ENCODE results near the gene ARHGAP28.

ARHGAP28 gene

DNA sequence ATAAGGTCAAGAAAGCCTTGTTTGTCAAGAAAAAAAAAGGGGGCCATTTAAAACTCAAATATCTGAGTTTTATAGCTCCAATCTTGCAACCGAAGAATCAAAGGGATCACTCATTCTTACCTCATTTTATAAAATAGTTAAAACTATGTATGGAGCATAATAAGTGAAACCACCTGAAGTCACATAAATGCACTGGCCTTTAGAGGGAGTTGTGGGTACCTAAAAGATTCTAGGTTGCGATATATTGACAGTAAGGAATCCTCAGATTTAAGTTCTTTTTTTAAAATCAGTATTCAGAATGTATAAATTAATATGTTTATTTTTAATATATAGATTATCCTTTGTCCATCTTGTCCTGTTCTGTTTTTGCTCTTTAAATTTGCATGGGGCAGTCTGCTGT lies 3.4 kb downstream of the ARHGAP28 start:
- in situ Hi-C loops (cut with MboI; ENCODE audit: low sequenced_read_pairs), result no loop called here

DNA sequence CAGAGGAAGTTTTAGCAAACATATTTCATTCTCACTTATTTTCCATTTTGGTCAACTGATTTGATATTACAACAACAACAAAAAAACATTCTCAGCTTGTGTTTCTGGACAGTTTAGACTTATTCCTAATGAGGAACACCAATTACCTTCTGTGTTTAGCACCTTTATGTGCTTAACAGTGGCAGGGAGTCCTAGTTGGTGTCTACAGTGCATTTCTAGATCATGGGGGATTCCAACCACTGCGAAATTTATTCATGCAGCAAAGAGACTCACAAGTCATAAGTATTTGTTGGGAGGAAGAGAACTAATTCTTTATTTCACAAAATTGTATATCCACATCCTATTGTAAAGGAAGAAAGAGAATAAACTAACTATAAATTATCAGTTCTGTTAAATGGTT lies 4.2 kb downstream of the ARHGAP28 start:
- in situ Hi-C loops (cut with MboI; ENCODE audit: low sequenced_read_pairs), result no loop called here

DNA sequence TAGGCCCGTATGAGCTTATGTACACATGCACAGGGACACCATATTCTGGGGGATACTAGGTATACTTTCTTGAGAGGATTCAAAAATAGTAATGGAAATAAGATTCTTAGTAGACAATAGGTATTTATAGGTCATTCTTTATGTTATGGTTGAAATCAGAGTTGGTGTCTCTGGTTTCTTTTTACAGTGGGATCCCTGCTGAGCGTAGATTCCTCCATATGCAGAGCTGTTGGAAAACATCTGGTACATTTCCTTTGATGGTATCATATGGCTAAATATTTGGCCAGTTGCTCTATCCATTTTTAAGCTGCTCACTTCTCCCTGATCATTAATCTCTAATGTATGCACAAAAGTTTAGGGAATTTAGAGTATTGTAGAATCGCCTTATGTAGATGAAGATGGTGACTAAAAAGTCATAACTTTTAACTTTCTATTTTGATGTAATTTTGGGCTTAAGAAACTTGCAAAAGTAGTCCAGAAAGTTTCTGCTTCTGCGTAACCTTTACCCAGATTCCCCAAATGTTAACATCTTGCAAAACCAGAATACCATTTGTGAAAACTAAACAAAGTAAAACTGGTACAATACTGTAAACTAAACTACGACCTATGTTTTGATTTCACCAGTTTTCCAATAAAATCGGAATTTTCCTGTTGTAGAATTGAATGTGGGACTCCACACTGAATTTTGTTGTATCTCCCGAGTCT lies 5.4 kb downstream of the ARHGAP28 start:
- in situ Hi-C loops (cut with MboI; ENCODE audit: low sequenced_read_pairs), result no loop called here

DNA sequence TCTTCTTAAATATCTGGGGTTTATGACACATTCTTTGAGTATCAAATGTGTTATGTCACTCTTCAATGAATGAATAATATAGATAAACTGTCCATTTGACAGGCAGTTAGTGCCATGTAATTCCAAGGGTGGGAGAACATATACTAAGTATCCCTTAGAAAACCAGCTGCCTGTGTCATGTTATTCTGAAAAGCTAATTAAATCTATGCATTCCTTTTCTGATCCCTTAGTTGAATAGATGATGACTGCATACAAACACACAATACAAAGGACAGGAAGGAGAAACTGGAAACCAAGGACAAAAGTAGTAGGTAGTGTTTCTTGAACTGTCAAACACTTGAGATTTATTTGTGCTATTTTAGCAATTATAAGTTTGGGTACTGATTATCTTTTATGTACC lies 8.3 kb downstream of the ARHGAP28 start:
- in situ Hi-C loops (cut with MboI; ENCODE audit: low sequenced_read_pairs), result no loop called here

DNA sequence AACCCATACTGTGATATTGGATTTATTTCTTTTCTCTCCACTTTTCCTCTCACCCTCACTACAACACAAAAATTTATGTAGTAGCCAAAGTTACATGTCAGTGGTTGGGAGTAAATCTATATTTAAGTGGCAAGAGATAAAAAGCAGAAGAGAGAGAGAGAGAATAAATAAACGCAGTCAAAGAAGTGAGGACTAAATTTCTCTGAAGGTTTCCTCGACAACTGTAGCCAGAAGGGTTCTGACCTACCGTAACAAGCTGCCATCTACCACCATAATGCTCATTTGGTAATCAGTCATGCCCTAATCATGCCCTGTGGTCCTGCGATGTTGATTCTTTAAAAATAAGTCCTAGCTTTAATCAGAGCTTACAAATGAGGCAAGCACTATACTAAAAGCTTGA lies 9.1 kb downstream of the ARHGAP28 start:
- in situ Hi-C loops (cut with MboI; ENCODE audit: low sequenced_read_pairs), result no loop called here

DNA sequence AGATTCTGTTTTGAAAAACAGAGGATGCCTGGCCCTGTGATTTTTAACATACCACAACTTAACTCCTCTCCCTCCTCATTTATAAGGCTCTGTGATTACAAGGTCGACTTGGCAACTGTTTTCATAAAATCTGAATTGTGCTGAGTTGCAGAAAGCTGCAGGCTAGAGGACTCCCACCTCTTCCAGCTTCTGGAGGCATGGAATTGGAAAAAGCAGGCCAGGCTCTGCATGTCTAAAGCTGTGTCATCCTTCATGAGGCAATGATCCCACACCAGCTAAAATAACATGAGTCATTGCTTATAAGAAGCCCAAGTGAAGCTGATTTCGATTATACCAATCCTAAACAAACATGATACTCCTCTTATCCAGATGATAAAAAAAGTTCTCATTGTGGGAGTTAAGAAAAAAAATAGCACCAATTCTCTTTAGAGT lies 11.7 kb downstream of the ARHGAP28 start:
- in situ Hi-C loops (cut with MboI; ENCODE audit: low sequenced_read_pairs), result no loop called here

DNA sequence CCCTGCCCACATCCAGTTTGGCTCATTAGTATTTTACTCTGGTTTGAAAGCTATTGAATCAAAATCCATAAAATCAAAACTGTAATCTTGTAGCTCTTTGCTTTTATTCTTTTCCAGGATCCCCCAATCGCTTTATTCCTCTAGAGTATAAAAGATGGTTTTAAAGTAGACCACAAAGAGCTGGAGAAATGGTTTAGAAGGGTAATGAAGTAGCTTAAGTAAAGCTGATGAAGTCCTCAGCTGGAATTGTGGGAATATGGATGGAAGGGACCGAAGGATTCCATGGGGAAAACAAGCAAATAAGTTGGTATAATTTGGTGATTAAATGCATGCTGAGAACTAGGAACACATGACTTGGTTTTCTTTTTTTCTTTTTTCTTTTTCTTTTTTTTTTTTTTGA lies 12.3 kb downstream of the ARHGAP28 start:
- in situ Hi-C loops (cut with MboI; ENCODE audit: low sequenced_read_pairs), result no loop called here

DNA sequence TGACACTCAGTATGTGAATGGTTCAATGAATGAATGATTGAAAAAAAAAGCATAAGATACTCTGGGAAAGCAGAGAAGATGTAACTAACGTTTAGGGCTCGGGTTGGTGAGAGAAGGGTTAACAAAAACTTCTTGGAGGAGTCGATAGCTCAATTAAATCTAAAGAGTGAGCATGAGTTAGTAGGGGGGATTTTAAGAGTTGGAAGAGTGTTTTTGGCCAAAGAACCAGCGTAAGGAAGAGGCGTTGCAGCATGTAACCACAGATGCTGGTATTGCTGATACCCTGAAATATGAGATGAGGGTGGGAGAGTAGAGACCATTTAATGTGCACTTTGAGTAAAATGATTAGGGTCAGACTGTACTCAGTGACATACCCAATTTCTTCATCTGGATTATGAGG lies 14.5 kb downstream of the ARHGAP28 start:
- in situ Hi-C loops (cut with MboI; ENCODE audit: low sequenced_read_pairs), result no loop called here

DNA sequence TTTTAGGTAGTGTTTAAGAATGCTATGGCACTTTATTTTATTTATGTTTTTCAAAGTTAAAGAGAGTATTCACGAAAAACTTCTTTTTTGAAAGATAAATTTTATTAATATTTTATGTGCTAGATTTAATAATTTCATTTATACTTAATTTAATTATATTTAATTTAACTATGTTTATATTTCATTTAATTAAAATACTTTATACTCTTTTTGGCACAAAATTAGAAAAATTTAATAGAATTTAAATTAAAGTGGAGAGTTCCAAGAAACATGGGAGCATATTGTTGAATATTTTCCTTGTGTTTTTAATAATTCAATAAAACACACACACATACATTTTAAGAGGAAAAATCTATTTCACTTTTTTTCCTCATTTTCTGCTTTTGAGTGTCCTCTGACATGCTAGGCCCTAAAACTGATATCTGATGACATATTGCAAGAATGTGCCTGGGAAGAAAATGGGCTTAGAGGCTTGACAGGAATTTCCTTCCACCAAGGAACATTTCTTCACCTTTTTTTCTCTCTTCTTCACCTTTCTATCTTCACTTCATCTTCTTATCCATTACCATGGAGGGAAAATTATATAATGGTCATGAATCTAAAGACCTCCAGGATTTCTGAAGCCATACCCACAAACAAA lies 15.4 kb downstream of the ARHGAP28 start:
- in situ Hi-C loops (cut with MboI; ENCODE audit: low sequenced_read_pairs), result no loop called here

DNA sequence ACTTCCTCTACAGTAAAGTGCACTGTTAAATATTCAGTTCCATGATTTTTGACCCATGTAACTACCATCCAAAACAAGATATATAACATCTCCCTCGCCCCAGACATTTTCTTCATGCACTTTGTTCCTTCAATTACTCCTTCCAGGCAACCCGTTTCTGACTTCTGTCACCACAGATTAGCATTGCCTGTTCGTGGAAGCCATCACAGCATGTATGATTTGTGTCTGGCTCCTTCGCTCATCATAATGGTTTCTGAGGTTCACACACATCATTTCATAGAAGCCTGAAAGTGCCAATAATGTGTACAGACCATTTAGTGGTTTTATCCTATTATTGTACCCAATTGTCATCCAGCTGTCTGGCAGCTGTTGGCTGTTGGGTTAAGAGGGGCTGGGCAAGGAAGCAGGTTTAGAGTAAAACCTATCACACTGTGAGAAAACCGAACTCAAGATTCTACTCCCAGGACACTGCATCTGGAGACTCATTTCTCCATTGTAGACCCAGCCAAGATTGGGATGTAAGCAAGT lies 16.1 kb downstream of the ARHGAP28 start:
- in situ Hi-C loops (cut with MboI; ENCODE audit: low sequenced_read_pairs), result no loop called here

DNA sequence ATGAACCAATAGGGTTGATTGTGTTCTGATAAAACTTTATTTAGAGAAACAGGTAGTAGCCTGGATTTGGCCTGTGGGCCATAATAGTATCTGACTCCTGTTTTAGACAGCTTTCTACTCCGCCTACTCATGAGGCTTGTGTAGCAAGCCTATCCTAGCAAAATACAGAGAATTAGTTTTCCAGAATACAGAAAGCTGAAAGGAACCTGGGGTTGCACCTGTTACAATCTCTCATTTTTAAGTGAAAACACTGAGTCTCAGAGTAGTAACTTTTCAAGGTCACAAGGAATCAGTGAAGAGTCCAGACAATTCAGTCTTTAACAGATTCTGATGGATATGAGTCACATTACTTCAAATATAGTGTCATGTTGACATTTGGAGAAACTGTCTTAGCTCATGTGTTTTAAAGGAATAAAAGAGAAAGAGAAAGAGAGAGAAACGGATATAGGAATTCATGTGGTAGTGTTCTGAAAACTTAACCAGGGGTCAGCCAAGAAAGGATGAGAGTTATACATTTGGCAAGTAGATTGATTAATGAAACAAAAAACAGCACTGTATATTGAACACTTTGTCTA lies 17.0 kb downstream of the ARHGAP28 start:
- in situ Hi-C loops (cut with MboI; ENCODE audit: low sequenced_read_pairs), result no loop called here

DNA sequence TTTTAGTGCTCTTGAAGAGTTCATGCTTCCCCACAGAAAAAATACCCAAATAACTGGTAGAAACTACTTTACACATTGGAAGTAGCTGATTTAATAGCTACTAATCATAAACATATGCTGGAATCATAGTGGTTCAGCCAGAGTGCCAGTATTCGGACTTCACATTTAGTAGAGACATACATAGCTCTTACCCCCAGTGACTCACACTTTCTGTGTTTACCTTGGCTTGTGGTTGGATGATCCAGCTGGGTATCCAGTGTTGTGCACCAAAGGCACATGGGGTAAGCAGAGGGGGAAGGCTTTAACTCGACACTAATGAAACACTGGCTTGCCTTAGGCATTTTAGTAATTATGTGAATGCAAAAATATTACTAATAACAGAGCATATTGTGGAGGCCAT lies 18.1 kb downstream of the ARHGAP28 start:
- in situ Hi-C loops (cut with MboI; ENCODE audit: low sequenced_read_pairs), result no loop called here

DNA sequence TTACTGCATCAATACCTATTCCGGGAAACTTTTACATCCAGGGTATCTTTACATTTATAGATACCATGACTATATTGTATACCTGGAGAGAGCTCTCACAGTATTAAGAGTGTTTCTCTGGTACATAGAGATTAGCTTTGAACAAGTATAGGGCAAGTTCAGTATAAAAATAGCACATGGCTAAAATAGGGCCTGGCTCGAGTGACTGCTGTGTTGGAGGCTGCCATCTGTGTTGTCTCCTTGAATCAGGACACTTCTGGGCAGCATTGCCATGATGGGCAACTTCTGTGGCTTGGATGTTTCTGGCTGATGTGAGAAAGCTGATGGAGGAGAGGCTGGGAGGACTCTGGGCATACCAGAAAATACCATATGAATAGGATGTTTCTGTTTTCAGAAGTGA lies 18.7 kb downstream of the ARHGAP28 start:
- in situ Hi-C loops (cut with MboI; ENCODE audit: low sequenced_read_pairs), result no loop called here

DNA sequence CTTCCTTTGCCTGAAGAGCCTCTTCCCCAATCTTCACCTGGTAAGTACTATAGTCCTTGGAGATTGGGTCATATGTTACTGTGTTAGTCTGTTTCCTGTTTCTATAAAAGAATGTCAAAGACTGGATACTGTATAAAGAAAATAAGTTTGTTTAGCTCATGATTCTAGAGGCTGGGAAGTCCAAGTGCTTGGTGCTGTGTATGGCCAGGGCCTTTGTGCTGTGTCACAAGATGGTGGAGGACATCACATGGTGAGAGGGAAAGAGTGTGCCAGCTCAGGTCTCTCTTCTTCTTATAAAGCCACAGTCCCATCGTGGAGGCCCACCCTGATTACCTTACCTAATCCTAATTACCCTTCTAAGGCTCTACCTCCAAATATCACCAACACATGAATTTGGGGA lies 20.9 kb downstream of the ARHGAP28 start:
- in situ Hi-C loops (cut with MboI; ENCODE audit: low sequenced_read_pairs), result no loop called here

DNA sequence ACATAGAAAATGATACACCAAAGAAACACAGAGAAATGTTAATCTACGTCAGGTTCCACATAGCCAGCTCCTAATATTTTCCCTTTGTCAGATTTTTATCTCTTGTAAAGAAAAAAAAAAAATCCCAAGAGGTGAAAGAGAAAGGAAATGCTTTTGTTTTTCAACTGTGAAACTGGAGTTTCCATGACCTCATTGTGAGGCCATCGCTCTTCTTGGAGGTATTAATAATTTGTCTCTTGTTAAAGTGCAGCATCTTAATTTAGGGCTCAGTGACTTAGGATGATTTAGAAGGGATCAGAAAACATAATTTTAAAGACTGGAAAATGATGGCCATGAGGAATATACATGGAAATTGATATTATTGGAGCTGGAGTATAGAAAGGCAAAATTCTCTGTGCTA lies 21.7 kb downstream of the ARHGAP28 start:
- in situ Hi-C loops (cut with MboI; ENCODE audit: low sequenced_read_pairs), result no loop called here

DNA sequence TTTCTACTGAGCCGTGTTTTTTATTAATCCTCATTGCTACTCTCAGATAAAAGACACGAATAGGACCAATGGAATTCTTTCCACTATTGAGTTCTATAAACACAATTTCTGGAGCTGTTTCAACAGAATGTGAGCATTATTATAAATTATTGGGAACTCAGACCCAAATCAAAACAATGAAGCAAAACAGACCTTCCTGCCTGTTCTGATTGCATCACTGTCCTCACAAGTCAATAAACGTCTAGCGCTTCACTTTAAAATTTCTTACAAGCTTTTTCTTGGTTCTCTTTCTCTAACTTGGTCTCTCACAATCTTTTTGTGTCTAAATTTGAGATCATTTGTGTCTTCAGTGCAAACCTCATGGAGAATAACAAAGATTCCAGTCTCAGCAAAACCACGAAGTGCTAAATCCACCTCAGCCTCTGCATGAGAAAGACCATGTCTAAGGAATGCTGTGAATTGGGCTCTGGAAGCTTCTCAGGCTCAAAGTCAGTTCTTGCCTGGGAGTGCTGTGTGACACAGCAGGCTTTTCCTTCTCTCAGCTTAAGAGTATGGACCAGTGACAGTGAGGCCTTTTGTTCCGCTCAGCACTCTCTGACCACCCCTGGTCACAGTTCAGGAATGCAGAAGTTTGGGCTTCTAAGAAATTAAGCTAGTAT lies 22.8 kb downstream of the ARHGAP28 start:
- in situ Hi-C loops (cut with MboI; ENCODE audit: low sequenced_read_pairs), result no loop called here

DNA sequence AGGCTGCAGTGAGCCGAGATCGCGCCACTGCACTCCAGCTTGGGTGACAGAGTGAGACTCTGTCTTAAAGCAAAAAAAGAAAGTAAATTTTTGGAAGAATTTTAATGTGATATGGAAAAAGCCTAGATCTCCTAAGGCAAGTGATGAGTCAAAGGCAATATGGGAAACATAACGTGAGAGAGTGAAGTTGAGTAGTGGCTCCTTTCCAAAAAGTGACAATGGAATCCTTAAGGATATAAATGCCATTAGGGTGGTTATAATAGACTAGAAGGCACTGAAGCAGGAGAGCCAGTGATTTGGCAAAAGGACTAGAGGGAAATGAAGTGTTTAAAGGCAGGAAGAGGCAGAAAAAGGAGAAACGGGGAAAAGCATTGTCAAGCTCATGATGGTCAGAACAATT lies 25.6 kb downstream of the ARHGAP28 start:
- in situ Hi-C loops (cut with MboI; ENCODE audit: low sequenced_read_pairs), result no loop called here

DNA sequence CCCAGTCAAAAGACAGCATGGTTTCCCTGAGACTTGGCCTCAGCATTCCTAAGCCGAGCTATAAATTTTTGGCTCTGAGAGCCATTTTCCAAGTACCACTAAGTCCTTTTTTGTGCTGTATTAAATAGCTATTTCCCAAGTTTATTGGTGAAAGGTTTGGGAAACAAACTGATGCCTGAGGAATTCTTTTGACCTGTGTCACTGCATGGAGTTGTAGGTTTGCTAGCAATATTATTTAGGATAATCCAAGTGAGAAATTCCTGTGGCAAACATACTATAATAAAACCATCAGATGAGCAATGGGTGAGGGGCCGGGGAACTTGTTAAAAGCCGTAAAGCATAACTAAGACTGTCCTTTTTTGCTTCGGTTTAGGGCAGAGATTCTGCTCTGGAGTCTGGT lies 28.4 kb downstream of the ARHGAP28 start:
- in situ Hi-C loops (cut with MboI; ENCODE audit: low sequenced_read_pairs), result no loop called here

DNA sequence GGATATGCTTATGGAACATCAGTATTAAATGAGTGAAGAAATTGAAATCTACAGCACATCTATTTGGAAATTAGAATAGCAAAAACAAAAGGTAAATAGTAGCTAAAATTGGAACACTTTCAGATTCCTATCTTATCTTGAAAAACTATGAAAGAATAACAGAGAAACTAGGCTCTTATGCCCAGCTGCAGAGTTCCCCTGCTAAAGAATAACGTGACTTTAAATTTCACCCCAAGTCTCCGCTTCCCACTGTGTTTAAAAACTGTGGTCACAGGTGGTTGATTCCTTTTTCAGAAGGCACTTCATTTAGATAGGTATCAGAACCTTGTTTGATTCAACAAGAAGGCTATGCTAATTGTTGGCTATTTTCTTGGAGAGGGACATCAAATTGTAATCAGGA lies 30.1 kb downstream of the ARHGAP28 start:
- in situ Hi-C loops (cut with MboI; ENCODE audit: low sequenced_read_pairs), result no loop called here

DNA sequence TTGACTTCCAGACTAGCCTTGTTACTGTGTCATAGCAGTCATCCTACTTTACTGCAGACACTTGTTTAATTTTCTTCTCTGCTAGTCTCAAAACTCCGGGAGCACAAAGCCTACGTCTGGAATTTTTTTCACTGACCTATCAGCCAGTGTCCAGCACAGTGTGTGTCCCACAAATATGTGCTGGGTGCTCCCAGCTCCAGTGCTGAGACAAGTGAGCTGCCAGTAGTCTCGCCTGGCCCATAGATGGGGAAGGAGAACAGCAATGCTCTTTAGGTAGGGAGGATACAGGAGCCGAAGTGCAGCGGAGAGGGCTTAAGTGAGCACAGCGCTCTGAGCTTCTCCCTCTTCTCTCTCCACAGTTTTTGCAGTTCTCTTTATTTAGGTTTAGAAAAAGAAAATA lies 34.0 kb downstream of the ARHGAP28 start:
- in situ Hi-C loops (cut with MboI; ENCODE audit: low sequenced_read_pairs), result no loop called here

DNA sequence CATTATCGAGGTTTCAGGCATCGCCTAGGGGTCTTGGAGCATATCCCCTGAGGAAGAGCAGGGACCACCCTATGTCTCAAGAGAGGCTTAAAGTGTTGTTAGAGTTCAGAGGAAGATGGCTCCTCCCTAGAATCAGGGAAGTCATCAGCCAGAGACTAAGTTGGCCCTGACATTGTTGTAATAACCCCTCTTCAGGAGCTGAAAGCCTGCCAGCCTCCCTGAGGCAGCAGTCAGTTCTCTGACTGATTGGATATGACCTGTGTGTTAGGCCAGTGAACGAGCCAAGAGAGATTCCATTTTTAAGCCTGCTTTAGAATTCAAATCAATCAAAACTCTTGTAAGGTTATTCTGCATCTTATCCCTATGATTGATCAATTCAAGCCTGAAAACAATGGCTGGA lies 34.9 kb downstream of the ARHGAP28 start:
- in situ Hi-C loops (cut with MboI; ENCODE audit: low sequenced_read_pairs), result no loop called here

DNA sequence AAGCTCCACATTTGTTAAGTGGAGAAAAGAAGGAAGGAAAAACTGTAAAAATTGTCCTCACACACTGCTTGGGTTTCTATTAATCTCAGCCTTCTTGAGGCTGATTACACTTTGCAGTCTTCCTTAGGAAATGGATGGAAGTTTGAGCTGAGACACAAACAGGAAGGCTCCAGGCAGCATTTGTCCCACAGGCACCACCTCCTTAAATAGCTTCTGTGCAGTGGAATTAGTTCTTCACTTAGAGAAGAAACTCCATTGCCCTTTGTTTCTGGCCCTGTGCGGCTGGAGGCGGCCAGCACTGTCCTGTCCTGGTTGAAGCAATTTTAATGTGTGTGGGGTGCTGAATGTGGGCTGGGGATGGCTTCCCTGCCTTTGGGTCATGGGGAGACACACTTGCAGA lies 44.3 kb downstream of the ARHGAP28 start:
- in situ Hi-C loops (cut with MboI; ENCODE audit: low sequenced_read_pairs), result no loop called here
